GM23338 (cell line): ENCODE measurements around the gene PARD6A. TPM values are rescaled to one million over a fixed set of nuclear protein-coding genes. Genes with fewer than 3 reads are reported as not detected.

Source experiments
- ATAC-seq: fragments of 200-7000 bp; cut with Tn5 transposase; 3 replicates; pipeline ENCODE4 v1.9.1; 2020
- DNase-seq: peaks from one replicate; pipeline ENCODE4 v3.0.0-alpha.2; 2015; ENCODE audit warnings: low spot score
- H2AFZ ChIP-seq: fragments of 200-600 bp; sonication (generic); 2 replicates; pipeline ENCODE4 v1.8.0; 2016; ENCODE audit warnings: antibody characterized with exemption, mild to moderate bottlenecking, moderate library complexity
- H3F3A ChIP-seq: fragments of 200-600 bp; sonication (generic); replicated peaks from 2 replicates; pipeline ENCODE4 v1.8.0; 2017; ENCODE audit warnings: antibody characterized with exemption, mixed run types, low read depth
- H3K27ac ChIP-seq: fragments of 200-600 bp; sonication (generic); 2 replicates; pipeline ENCODE4 v1.6.1; 2016; ENCODE audit warnings: low read depth
- H3K27me3 ChIP-seq: fragments of 200-600 bp; sonication (generic); 2 replicates; pipeline ENCODE4 v1.8.0; 2016; ENCODE audit warnings: mild to moderate bottlenecking, mixed run types, moderate library complexity; ENCODE audit not compliant: insufficient read depth
- H3K36me3 ChIP-seq: fragments of 200-600 bp; sonication (generic); 2 replicates; pipeline ENCODE4 v1.8.0; 2016; ENCODE audit warnings: mild to moderate bottlenecking; ENCODE audit not compliant: insufficient read depth
- H3K4me1 ChIP-seq: fragments of 200-600 bp; sonication (generic); 2 replicates; pipeline ENCODE4 v1.8.0; 2016; ENCODE audit warnings: mild to moderate bottlenecking, moderate library complexity; ENCODE audit not compliant: insufficient read depth
- H3K4me2 ChIP-seq: fragments of 200-600 bp; sonication (generic); 2 replicates; pipeline ENCODE4 v1.7.1; 2017; ENCODE audit warnings: mixed run types
- H3K4me3 ChIP-seq: fragments of 200-600 bp; sonication (generic); 2 replicates; pipeline ENCODE4 v1.6.1; 2016; ENCODE audit warnings: mixed run types
- H3K79me2 ChIP-seq: fragments of 200-600 bp; sonication (generic); replicated peaks from 2 replicates; pipeline ENCODE4 v1.8.0; 2017; ENCODE audit warnings: mild to moderate bottlenecking; ENCODE audit not compliant: insufficient read depth
- H3K9me2 ChIP-seq: fragments of 200-600 bp; sonication (generic); 2 replicates; pipeline ENCODE4 v1.8.0; 2017; ENCODE audit not compliant: insufficient read depth
- H4K20me1 ChIP-seq: fragments of 200-600 bp; sonication (generic); replicated peaks from 2 replicates; pipeline ENCODE4 v1.8.0; 2017; ENCODE audit warnings: mild to moderate bottlenecking; ENCODE audit not compliant: insufficient read depth
- H3K27ac Mint-ChIP-seq: 2 replicates; pipeline ENCODE4 v1.8.0; 2020; ENCODE audit warnings: inconsistent platforms, mild to moderate bottlenecking, moderate library complexity, mixed read lengths
- H3K27me3 Mint-ChIP-seq: 3 replicates; pipeline ENCODE4 v1.8.0; 2022; ENCODE audit warnings: low read depth, mild to moderate bottlenecking, moderate library complexity, mixed read lengths, inconsistent platforms; ENCODE audit not compliant: insufficient read depth, poor library complexity
- H3K36me3 Mint-ChIP-seq: 3 replicates; pipeline ENCODE4 v1.8.0; 2021; ENCODE audit warnings: low read depth, mild to moderate bottlenecking, inconsistent platforms, moderate library complexity, mixed read lengths
- H3K4me1 Mint-ChIP-seq: 3 replicates; pipeline ENCODE4 v1.8.0; 2020; ENCODE audit warnings: mild to moderate bottlenecking, inconsistent platforms, mixed read lengths
- H3K4me3 Mint-ChIP-seq: 3 replicates; pipeline ENCODE4 v1.8.0; 2021; ENCODE audit warnings: moderate library complexity, mild to moderate bottlenecking, inconsistent platforms, mixed read lengths
- H3K9me3 Mint-ChIP-seq: 3 replicates; pipeline ENCODE4 v1.8.0; 2020; ENCODE audit warnings: moderate library complexity, mild to moderate bottlenecking, inconsistent platforms, mixed read lengths
- CREB1 ChIP-seq: fragments of 250-450 bp; sonication (Bioruptor Pico); IDR thresholded peaks from 2 replicates; pipeline ENCODE4 v1.5.0; 2020; ENCODE audit warnings: low read depth, mild to moderate bottlenecking, moderate library complexity
- CTCF ChIP-seq, 2 experiments: fragments of 200-600 bp in 1 of 2; sonication (generic) in 1 of 2; conservative IDR thresholded peaks; 2 replicates each; pipeline versions ENCODE4 v1.5.1 to v1.6.1; 2016 to 2017; ENCODE audit warnings: antibody characterized with exemption in 2 of 2, low read depth in 2 of 2, mild to moderate bottlenecking in 2 of 2, moderate library complexity in 1 of 2
- ETS1 ChIP-seq: IDR thresholded peaks from 2 replicates; pipeline ENCODE4 v1.6.1; 2016; ENCODE audit warnings: antibody characterized with exemption
- EZH2 ChIP-seq: fragments of 200-600 bp; sonication (generic); IDR thresholded peaks from one replicate; pipeline ENCODE4 v1.8.0; 2017; ENCODE audit warnings: antibody characterized with exemption, mild to moderate bottlenecking, low read depth; ENCODE audit not compliant: unreplicated experiment
- EZH2phosphoT487 ChIP-seq: fragments of 200-600 bp; sonication (generic); IDR thresholded peaks from one replicate; pipeline ENCODE4 v1.8.1; 2018; ENCODE audit warnings: antibody characterized with exemption; ENCODE audit not compliant: unreplicated experiment
- JUNB ChIP-seq: IDR thresholded peaks from one replicate; pipeline ENCODE4 v1.6.1; 2016; ENCODE audit warnings: antibody characterized with exemption; ENCODE audit not compliant: unreplicated experiment
- NANOG ChIP-seq: IDR thresholded peaks from 2 replicates; pipeline ENCODE4 v1.6.1; 2016; ENCODE audit warnings: antibody characterized with exemption, borderline replicate concordance
- POLR2AphosphoS5 ChIP-seq: IDR thresholded peaks from 2 replicates; pipeline ENCODE4 v1.6.1; 2016; ENCODE audit warnings: antibody characterized with exemption, low read depth
- REST ChIP-seq: IDR thresholded peaks from one replicate; pipeline ENCODE4 v1.6.1; 2018; ENCODE audit warnings: antibody characterized with exemption; ENCODE audit not compliant: unreplicated experiment
- ZNF114 ChIP-seq: fragments of 250-450 bp; sonication (Bioruptor Pico); IDR thresholded peaks from 2 replicates; pipeline ENCODE4 v1.5.0; 2020; ENCODE audit warnings: mild to moderate bottlenecking, moderate library complexity
- ZNF331 ChIP-seq: fragments of 250-450 bp; sonication (Bioruptor Pico); IDR thresholded peaks from 2 replicates; pipeline ENCODE4 v1.5.0; 2020; ENCODE audit warnings: low read depth, mild to moderate bottlenecking, moderate library complexity
- ZNF462 ChIP-seq: fragments of 250-450 bp; sonication (Bioruptor Pico); IDR thresholded peaks from 2 replicates; pipeline ENCODE4 v1.5.0; 2020; ENCODE audit warnings: mild to moderate bottlenecking, moderate library complexity
- polyA plus RNA-seq: library from polyadenylated mRNA; unstranded; fragments of >200 nt; fragmentation: Nextera tagmentation; extraction: Ambion mirVana; gene quantifications from 2 replicates; pipeline ENCODE4 v1.2.1, GENCODE V29; 2016
- total RNA-seq: library from RNA; depleted of rRNA; stranded (reverse); fragments of >200 nt; shearing (Covaris generic); gene quantifications from 2 replicates; pipeline ENCODE4 v1.2.3, GENCODE V29; 2014

The PARD6A gene
- total and polyA plus RNA-seq, 2 experiments from 2014 or later, result 11.1 to 15.7 TPM

- Histone ChIP-seq H2AFZ (no peak overlapping the region), H3K4me2 (no peak overlapping the region), H3F3A (no peaks in the 10 kb centered on the region; the same call in 1 of the 2 replicates), H3K4me1 (peaks cover 10% of the 10 kb centered on the region), H3K4me3 (no peak overlapping the region), H3K79me2 (peaks cover 91% of the 10 kb centered on the region), H3K27ac (no peak overlapping the region), H3K36me3 (no peaks in the 10 kb centered on the region), H4K20me1 (peaks cover 15% of the 10 kb centered on the region; the same call in 1 of the 2 replicates), H3K27me3 (no peaks in the 10 kb centered on the region), H3K9me2 (no peaks in the 10 kb centered on the region)
- Mint-ChIP-seq H3K27ac (no peak overlapping the region), H3K36me3 (no peaks in the 10 kb centered on the region), H3K4me3 (no peak overlapping the region), H3K27me3 (no peaks in the 10 kb centered on the region), H3K4me1 (peaks cover 7% of the 10 kb centered on the region; the same call in 2 of the 3 replicates), H3K9me3 (no peaks in the 10 kb centered on the region)
- no peak for DNase-seq
- TF ChIP-seq EZH2 (no peak), REST (no peak), POLR2AphosphoS5 (no peak), NANOG (no peak), ETS1 (no peak), ZNF462 (CRISPR knock-in tag) (no peak), ZNF331 (CRISPR knock-in tag) (no peak), CREB1 (CRISPR knock-in tag) (no peak), CTCF (conservative IDR thresholded peaks at IDR 0.05; ENCODE audit: low read depth in 2 of 2) (no peak), JUNB (no peak), EZH2phosphoT487 (no peak), ZNF114 (CRISPR knock-in tag) (no peak)
- no peak for ATAC-seq
Measured at GRCh38 chr16:67704110-67704509, 43.4 kb downstream of the PARD6A start.
